B cell (primary cell): ENCODE results near the gene PCDHGB2.

Experiments used
- CTCF ChIP-seq: fragments of 200-600 bp; IDR thresholded peaks from one replicate; pipeline ENCODE4 v1.8.0; 2022; ENCODE audit warnings: antibody characterized with exemption, mild to moderate bottlenecking
- EZH2 ChIP-seq: IDR thresholded peaks from 2 replicates; pipeline ENCODE4 v1.6.1; 2012; ENCODE audit warnings: borderline replicate concordance, low read depth, mild to moderate bottlenecking, moderate library complexity, low read length; ENCODE audit not compliant: insufficient read depth, poor library complexity, severe bottlenecking

- TF ChIP-seq CTCF (no peak), EZH2 (no peak)
These were observed 4.2 kb upstream of the PCDHGB2 start for GRCh38 chr5:141355641-141356040.
